SK-N-SH treated with all-trans-retinoic acid at 6 μM for 48 hours (cell line): ENCODE results near the gene PLD5.
"Not testable (repeated sequence)": the region's sequence is repeated elsewhere in the genome, so short reads cannot be mapped to it uniquely, and the experiment has no call there.

Source experiments
- ATAC-seq: fragments of 200-7000 bp; cut with Tn5 transposase; 3 replicates; pipeline ENCODE4 v1.9.1; 2020; ENCODE audit warnings: mild to moderate bottlenecking, moderate library complexity
- ARNTL ChIP-seq: fragments of 450-650 bp; formaldehyde crosslinking; IDR thresholded peaks from 2 replicates; pipeline ENCODE4 v1.5.0; 2020; ENCODE audit warnings: low read depth, mild to moderate bottlenecking, moderate library complexity, borderline replicate concordance
- BACH2 ChIP-seq: fragments of 250-450 bp; sonication (Bioruptor Pico); IDR thresholded peaks from 2 replicates; pipeline ENCODE4 v1.9.0; 2021; ENCODE audit warnings: mild to moderate bottlenecking, borderline replicate concordance
- CSDC2 ChIP-seq: fragments of 250-450 bp; sonication (Bioruptor Pico); IDR thresholded peaks from 2 replicates; pipeline ENCODE4 v1.5.0; 2020; ENCODE audit warnings: mild to moderate bottlenecking, moderate library complexity
- GLIS3 ChIP-seq: fragments of 250-450 bp; sonication (Bioruptor Pico); IDR thresholded peaks from 2 replicates; pipeline ENCODE4 v1.5.0; 2020; ENCODE audit warnings: mild to moderate bottlenecking, moderate library complexity
- ISL1 ChIP-seq: fragments of 250-450 bp; sonication (Bioruptor Pico); IDR thresholded peaks from 2 replicates; pipeline ENCODE4 v2.1.2; 2022; ENCODE audit warnings: mild to moderate bottlenecking, moderate library complexity
- OSR1 ChIP-seq: fragments of 250-450 bp; sonication (Bioruptor Pico); IDR thresholded peaks from 2 replicates; pipeline ENCODE4 v1.8.0; 2022; ENCODE audit warnings: moderate library complexity, mild to moderate bottlenecking, inconsistent platforms
- PPARA ChIP-seq: fragments of 250-450 bp; sonication (Bioruptor Pico); IDR thresholded peaks from 2 replicates; pipeline ENCODE4 v1.5.0; 2020; ENCODE audit warnings: mild to moderate bottlenecking, borderline replicate concordance
- RARB ChIP-seq: fragments of 250-450 bp; sonication (Bioruptor Pico); IDR thresholded peaks from 2 replicates; pipeline ENCODE4 v1.8.0; 2021; ENCODE audit warnings: mild to moderate bottlenecking, moderate library complexity
- SNAI2 ChIP-seq: fragments of 250-450 bp; sonication (Bioruptor Pico); IDR thresholded peaks from 2 replicates; pipeline ENCODE4 v1.5.0; 2020; ENCODE audit warnings: mild to moderate bottlenecking, moderate library complexity
- TOX ChIP-seq: fragments of 250-450 bp; sonication (Bioruptor Pico); IDR thresholded peaks from 2 replicates; pipeline ENCODE4 v1.8.0; 2021; ENCODE audit warnings: mild to moderate bottlenecking, moderate library complexity, borderline replicate concordance
- ZC3H10 ChIP-seq: fragments of 250-450 bp; sonication (Bioruptor Pico); IDR thresholded peaks from 2 replicates; pipeline ENCODE4 v1.5.1; 2021; ENCODE audit warnings: mild to moderate bottlenecking, moderate library complexity
- ZFP3 ChIP-seq: fragments of 250-450 bp; sonication (Bioruptor Pico); IDR thresholded peaks from 2 replicates; pipeline ENCODE4 v1.5.0; 2020; ENCODE audit warnings: mild to moderate bottlenecking, moderate library complexity
- ZFP30 ChIP-seq: fragments of 450-650 bp; formaldehyde crosslinking; IDR thresholded peaks from 2 replicates; pipeline ENCODE4 v1.5.0; 2022; ENCODE audit warnings: mild to moderate bottlenecking, moderate library complexity
- ZNF565 ChIP-seq: fragments of 450-650 bp; formaldehyde crosslinking; conservative IDR thresholded peaks from 2 replicates; pipeline ENCODE4 v1.5.0; 2020; ENCODE audit warnings: low read depth, mild to moderate bottlenecking, moderate library complexity
- ZNF70 ChIP-seq: fragments of 450-650 bp; formaldehyde crosslinking; IDR thresholded peaks from 2 replicates; pipeline ENCODE4 v1.5.0; 2020; ENCODE audit warnings: mild to moderate bottlenecking, moderate library complexity
- ZNF8 ChIP-seq: fragments of 450-650 bp; formaldehyde crosslinking; IDR thresholded peaks from 2 replicates; pipeline ENCODE4 v1.5.0; 2020; ENCODE audit warnings: mild to moderate bottlenecking, moderate library complexity
- TF ChIP-seq, protein P1 (sequence below): fragments of 250-450 bp; sonication (Bioruptor Pico); IDR thresholded peaks from 2 replicates; pipeline ENCODE4 v1.5.1; 2020; ENCODE audit warnings: low read depth, mild to moderate bottlenecking, moderate library complexity
- TF ChIP-seq, protein P2 (sequence below): fragments of 250-450 bp; sonication (Bioruptor Pico); IDR thresholded peaks from 2 replicates; pipeline ENCODE4 v1.8.0; 2020; ENCODE audit warnings: mild to moderate bottlenecking, moderate library complexity, borderline replicate concordance
- TF ChIP-seq, protein P3 (sequence below): fragments of 250-450 bp; sonication (Bioruptor Pico); IDR thresholded peaks from 2 replicates; pipeline ENCODE4 v1.8.0; 2021; ENCODE audit warnings: low read depth, mild to moderate bottlenecking, moderate library complexity, borderline replicate concordance

Gene PLD5

DNA sequence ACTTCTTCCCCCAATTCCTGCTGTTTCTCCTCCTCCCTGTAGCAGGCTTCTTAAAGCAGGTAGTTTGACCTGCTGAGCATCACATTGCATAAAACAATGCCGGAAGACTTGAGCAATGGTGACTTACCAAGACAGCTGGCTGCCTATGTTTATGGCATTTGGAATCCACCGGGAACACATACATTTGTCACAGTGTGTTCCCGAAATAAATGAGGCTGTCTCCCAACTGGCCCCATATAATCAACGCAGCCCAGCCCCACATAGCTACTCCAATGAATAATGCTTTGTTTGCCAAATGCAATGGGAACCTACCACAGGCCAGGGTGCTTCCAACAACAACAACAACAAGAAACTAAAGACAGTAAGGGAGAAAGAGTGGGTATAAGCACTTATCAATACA, 339.5 kb downstream of the PLD5 start (continued):
- TF ChIP-seq ARNTL (no peak), OSR1 (CRISPR knock-in tag) (no peak), TOX (CRISPR knock-in tag) (no peak), ZFP3 (CRISPR knock-in tag) (no peak)
- TF ChIP-seq, protein P1, sequence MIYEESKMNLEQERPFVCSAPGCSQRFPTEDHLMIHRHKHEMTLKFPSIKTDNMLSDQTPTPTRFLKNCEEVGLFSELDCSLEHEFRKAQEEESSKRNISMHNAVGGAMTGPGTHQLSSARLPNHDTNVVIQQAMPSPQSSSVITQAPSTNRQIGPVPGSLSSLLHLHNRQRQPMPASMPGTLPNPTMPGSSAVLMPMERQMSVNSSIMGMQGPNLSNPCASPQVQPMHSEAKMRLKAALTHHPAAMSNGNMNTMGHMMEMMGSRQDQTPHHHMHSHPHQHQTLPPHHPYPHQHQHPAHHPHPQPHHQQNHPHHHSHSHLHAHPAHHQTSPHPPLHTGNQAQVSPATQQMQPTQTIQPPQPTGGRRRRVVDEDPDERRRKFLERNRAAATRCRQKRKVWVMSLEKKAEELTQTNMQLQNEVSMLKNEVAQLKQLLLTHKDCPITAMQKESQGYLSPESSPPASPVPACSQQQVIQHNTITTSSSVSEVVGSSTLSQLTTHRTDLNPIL (CRISPR knock-in tag), result no peak
- TF ChIP-seq, protein P2, sequence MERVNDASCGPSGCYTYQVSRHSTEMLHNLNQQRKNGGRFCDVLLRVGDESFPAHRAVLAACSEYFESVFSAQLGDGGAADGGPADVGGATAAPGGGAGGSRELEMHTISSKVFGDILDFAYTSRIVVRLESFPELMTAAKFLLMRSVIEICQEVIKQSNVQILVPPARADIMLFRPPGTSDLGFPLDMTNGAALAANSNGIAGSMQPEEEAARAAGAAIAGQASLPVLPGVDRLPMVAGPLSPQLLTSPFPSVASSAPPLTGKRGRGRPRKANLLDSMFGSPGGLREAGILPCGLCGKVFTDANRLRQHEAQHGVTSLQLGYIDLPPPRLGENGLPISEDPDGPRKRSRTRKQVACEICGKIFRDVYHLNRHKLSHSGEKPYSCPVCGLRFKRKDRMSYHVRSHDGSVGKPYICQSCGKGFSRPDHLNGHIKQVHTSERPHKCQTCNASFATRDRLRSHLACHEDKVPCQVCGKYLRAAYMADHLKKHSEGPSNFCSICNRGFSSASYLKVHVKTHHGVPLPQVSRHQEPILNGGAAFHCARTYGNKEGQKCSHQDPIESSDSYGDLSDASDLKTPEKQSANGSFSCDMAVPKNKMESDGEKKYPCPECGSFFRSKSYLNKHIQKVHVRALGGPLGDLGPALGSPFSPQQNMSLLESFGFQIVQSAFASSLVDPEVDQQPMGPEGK (CRISPR knock-in tag), result no peak

GRCh38 chr1:242179767-242180166, 344.7 kb downstream of the PLD5 start:
- ATAC-seq, result not testable (repeated sequence)

DNA sequence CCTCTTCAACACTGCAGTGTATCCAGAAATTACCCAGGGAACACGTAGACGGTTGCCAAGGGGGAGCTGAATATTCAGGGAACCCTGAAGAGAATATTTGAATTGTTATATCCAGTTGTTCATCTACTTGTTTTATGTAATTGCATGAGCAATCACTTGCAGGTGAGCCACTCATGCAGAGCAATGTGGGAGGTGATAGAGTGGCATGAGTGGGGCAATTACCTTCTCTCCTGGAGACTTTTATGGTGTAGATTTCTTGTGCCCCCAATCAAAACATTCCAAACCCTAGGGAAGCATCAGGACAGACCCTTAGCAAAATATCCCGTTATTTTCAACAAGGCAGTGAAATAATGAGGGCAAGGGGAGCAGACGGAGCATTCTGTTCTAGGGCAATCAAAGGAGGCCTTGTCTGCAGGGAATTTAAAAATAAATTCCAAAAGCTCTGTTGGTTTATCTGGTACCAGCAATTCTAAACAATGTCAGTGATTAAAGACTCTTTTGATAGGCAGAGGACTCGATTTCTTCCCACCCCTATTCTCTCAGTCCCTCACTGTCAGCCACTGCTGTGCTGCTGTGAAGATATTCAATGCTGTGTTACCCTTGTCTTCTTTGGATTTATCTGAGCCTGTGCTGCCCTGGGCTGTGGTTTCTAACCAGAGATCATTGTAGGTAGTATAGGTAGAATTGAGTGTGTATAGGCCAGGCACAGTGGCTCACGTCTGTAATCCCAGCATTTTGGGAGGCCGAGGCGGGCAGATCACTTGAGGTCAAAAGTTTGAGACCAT, 345.4 kb downstream of the PLD5 start:
- no peak for ATAC-seq
- TF ChIP-seq, protein P3, sequence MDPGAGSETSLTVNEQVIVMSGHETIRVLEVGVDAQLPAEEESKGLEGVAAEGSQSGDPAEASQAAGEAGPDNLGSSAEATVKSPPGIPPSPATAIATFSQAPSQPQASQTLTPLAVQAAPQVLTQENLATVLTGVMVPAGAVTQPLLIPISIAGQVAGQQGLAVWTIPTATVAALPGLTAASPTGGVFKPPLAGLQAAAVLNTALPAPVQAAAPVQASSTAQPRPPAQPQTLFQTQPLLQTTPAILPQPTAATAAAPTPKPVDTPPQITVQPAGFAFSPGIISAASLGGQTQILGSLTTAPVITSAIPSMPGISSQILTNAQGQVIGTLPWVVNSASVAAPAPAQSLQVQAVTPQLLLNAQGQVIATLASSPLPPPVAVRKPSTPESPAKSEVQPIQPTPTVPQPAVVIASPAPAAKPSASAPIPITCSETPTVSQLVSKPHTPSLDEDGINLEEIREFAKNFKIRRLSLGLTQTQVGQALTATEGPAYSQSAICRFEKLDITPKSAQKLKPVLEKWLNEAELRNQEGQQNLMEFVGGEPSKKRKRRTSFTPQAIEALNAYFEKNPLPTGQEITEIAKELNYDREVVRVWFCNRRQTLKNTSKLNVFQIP (CRISPR knock-in tag), result no peak
- no peak for TF ChIP-seq ZNF8
- no peak for TF ChIP-seq CSDC2
- TF ChIP-seq ZNF70 (CRISPR knock-in tag), result no peak
- no peak for TF ChIP-seq SNAI2 (CRISPR knock-in tag)
- TF ChIP-seq BACH2 (CRISPR knock-in tag), result no peak
- TF ChIP-seq, all 23 proteins: peak for 0

- ATAC-seq, result no peak
- TF ChIP-seq ZC3H10 (CRISPR knock-in tag) (no peak), ZNF70 (CRISPR knock-in tag) (no peak)
- TF ChIP-seq, protein P1 (CRISPR knock-in tag), result no peak
Measured at GRCh38 chr1:242178436-242178835, 346.1 kb downstream of the PLD5 start.

- TF ChIP-seq ZNF70 (CRISPR knock-in tag) (no peak), GLIS3 (CRISPR knock-in tag) (no peak), ZNF8 (no peak), OSR1 (CRISPR knock-in tag) (no peak), RARB (CRISPR knock-in tag) (no peak), ISL1 (no peak), ZC3H10 (CRISPR knock-in tag) (no peak), TOX (CRISPR knock-in tag) (no peak), ZFP3 (CRISPR knock-in tag) (no peak), ZNF565 (no peak), BACH2 (CRISPR knock-in tag) (no peak), PPARA (CRISPR knock-in tag) (no peak), ZFP30 (CRISPR knock-in tag) (no peak)
- TF ChIP-seq, protein P1 (CRISPR knock-in tag), result no peak
- TF ChIP-seq, protein P3 (CRISPR knock-in tag), result no peak
- ATAC-seq, result no peak
Measured at GRCh38 chr1:242162140-242162539, 362.4 kb downstream of the PLD5 start.
